ENCODE data around the gene GSTM1. TPM values are rescaled to one million over a fixed set of nuclear protein-coding genes. Genes with fewer than 3 reads are reported as not detected.

The GSTM1 gene
- total and polyA plus RNA-seq, 2 of the 8 experiments (the other 6 are each of a cell fraction or from before 2014, with no cell fraction given), result 16.7 to 42.5 TPM

DNA sequence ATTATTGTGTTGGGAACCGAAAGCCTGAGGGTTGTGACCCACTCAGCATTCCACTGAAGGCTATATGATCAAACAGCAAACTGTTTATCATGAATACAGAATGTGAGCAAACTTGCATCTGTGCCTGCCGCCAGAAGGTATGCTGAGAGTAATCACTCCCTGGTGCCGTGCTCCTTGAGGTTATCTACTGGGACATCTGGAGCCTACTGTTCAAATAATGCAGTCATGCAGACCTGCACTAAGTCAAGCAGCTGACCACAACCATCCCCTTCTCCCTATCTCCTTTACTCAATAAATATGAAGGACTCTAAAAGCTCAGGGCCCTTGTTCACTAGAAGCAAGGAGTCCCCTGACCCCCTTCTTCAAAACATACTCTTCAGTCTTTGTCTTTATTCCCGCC is 37.9 kb downstream of the GSTM1 start:
- DNase-seq (ENCODE audit: low read depth in 1 of 2, low spot score in 2 of 2) (no peak), FAIRE-seq (no peak)
- CTCF ChIA-PET (ENCODE audit: partially characterized antibody), result interaction anchor here (1.2 to 1.6 kb wide), 2 partner anchors 86 to 180 kb away, joined by 3 read pairs; no protein-coding TSS in a partner anchor
- Histone ChIP-seq H3K36me3 (ENCODE audit: control insufficient read depth in 2 of 4, insufficient read depth in 4 of 4, low read length in 3 of 4) (no peaks in the 10 kb centered on the region), H3K14ac (ENCODE audit: insufficient read length) (no peak overlapping the region), H3K4ac (replicated peaks; ENCODE audit: insufficient read length, low read depth, low read length) (no peak overlapping the region), H3K4me1 (replicated peaks in 1 of 4; ENCODE audit: control insufficient read depth in 3 of 4, insufficient read depth in 4 of 4, low read length in 3 of 4) (no peaks in the 10 kb centered on the region), H3K27ac (ENCODE audit: low read depth, low read length) (no peak overlapping the region), H3K27me3 (replicated peaks in 1 of 4; ENCODE audit: control insufficient read depth in 3 of 4, extremely low read depth in 1 of 4, insufficient read depth in 3 of 4, low read length in 3 of 4) (peaks cover 0 to 2% (median 0%) of the 10 kb centered on the region in 4 experiments; a peak in 1 of 7 replicates), H4K20me1 (replicated peaks in 1 of 2; ENCODE audit: control insufficient read depth in 1 of 2, insufficient read depth in 2 of 2, low read length in 2 of 2) (no peaks in the 10 kb centered on the region), H3K79me2 (ENCODE audit: control insufficient read depth in 1 of 2, insufficient read depth in 2 of 2, low read length in 2 of 2) (no peaks in the 10 kb centered on the region), H3K18ac (ENCODE audit: extremely low read depth, low read length) (no peak overlapping the region), H3K23ac (ENCODE audit: insufficient read length) (no peak overlapping the region), H4K8ac (ENCODE audit: extremely low read depth, insufficient read depth, low read length) (no peak overlapping the region), H3K23me2 (ENCODE audit: low read depth, low read length) (no peaks in the 10 kb centered on the region), H3K4me2 (ENCODE audit: insufficient read depth in 1 of 2, low read depth in 2 of 2, low read length in 2 of 2) (no peak overlapping the region), H2AFZ (ENCODE audit: low read length) (no peak overlapping the region), H3K9ac (replicated peaks in 1 of 4; ENCODE audit: extremely low read depth in 1 of 4, low read depth in 3 of 4, low read length in 3 of 4) (no peak overlapping the region), H2BK20ac (ENCODE audit: low read length) (no peak overlapping the region), H3K56ac (replicated peaks; ENCODE audit: insufficient read length, low read depth, low read length) (no peak overlapping the region), H4K91ac (replicated peaks; ENCODE audit: insufficient read length, low read length) (no peak overlapping the region), H3K4me3 (ENCODE audit: extremely low read depth in 1 of 4, insufficient read depth in 2 of 4, low read depth in 3 of 4, low read length in 4 of 4) (no peak overlapping the region), H3K79me1 (ENCODE audit: low read depth, low read length) (no peaks in the 10 kb centered on the region), H2BK15ac (ENCODE audit: low read length) (no peak overlapping the region), H4K5ac (ENCODE audit: insufficient read length, low read depth, low read length) (no peak overlapping the region), H3K9me3 (ENCODE audit: insufficient read depth in 2 of 2, low read depth in 1 of 2, low read length in 1 of 2) (peaks cover 7% of the 10 kb centered on the region in 2 experiments), H2BK120ac (replicated peaks; ENCODE audit: low read depth, low read length) (no peak overlapping the region), H2AK5ac (ENCODE audit: low read depth, low read length) (no peak overlapping the region), H2BK5ac (ENCODE audit: low read depth, low read length) (no peak overlapping the region), H2BK12ac (ENCODE audit: low read depth, low read length) (no peak overlapping the region)
- 88% methylated on average over 4 of the region's 4 CpGs; no CpG with 5 or more reads in 1 of the 2 experiments for WGBS, 2 experiments (ENCODE audit: extremely low coverage in 1 of 2, insufficient coverage in 1 of 2, insufficient read length in 1 of 2, insufficient replicate concordance in 2 of 2, low coverage in 1 of 2, low lambda C conversion rate in 2 of 2, missing lambda C conversion rate in 1 of 2)
- POLR2A ChIA-PET (ENCODE audit: partially characterized antibody), result no interaction called here
- TF ChIP-seq HDAC2 (IDR thresholded peaks at IDR 0.05; ENCODE audit: borderline replicate concordance in 1 of 2, low read depth in 2 of 2, low read length in 2 of 2) (no peak), HDAC6 (IDR thresholded peaks at IDR 0.05; ENCODE audit: low read depth, low read length) (no peak)
